HG02623 (cell line): ENCODE results near the gene MYO5A.
"Not testable (repeated sequence)": the region's sequence is repeated elsewhere in the genome, so short reads cannot be mapped to it uniquely, and the experiment has no call there.

ENCODE experiments used
- ATAC-seq: cut with Tn5 transposase; IDR thresholded peaks from one replicate; pipeline ENCODE4 v1.9.1; 2021; ENCODE audit warnings: moderate library complexity; ENCODE audit not compliant: unreplicated experiment

MYO5A gene

GRCh38 chr15:52424856-52425431 is 103.7 kb downstream of the MYO5A start:
- ATAC-seq: no peak

GRCh38 chr15:52423852-52424251 is 104.8 kb downstream of the MYO5A start:
- ATAC-seq: no peak

GRCh38 chr15:52422001-52422400 is 106.7 kb downstream of the MYO5A start:
- no peak for ATAC-seq

- no peak for ATAC-seq
Observed at GRCh38 chr15:52421029-52421428, 107.7 kb downstream of the MYO5A start.

GRCh38 chr15:52419494-52419893 is 109.2 kb downstream of the MYO5A start:
- ATAC-seq: no peak

- ATAC-seq: no peak
Observed at GRCh38 chr15:52417957-52418356, 110.7 kb downstream of the MYO5A start.

GRCh38 chr15:52417521-52417920 is 111.2 kb downstream of the MYO5A start:
- no peak for ATAC-seq

- ATAC-seq: not testable (repeated sequence)
Observed at GRCh38 chr15:52416566-52416965, 112.1 kb downstream of the MYO5A start.

- no peak for ATAC-seq
Observed at GRCh38 chr15:52415628-52416027, 113.1 kb downstream of the MYO5A start.

GRCh38 chr15:52414936-52415335 is 113.7 kb downstream of the MYO5A start:
- no peak for ATAC-seq

- ATAC-seq: no peak
Observed at GRCh38 chr15:52408823-52409222, 119.9 kb downstream of the MYO5A start.

- no peak for ATAC-seq
Observed at GRCh38 chr15:52407374-52407773, 121.3 kb downstream of the MYO5A start.

- no peak for ATAC-seq
Observed at GRCh38 chr15:52406601-52407000, 122.1 kb downstream of the MYO5A start.

- no peak for ATAC-seq
Observed at GRCh38 chr15:52405856-52406255, 122.8 kb downstream of the MYO5A start.

- no peak for ATAC-seq
Observed at GRCh38 chr15:52397118-52397517, 131.6 kb downstream of the MYO5A start.

GRCh38 chr15:52394118-52394517 is 134.6 kb downstream of the MYO5A start:
- ATAC-seq: no peak

- no peak for ATAC-seq
Observed at GRCh38 chr15:52392008-52392687, 136.5 kb downstream of the MYO5A start.

- no peak for ATAC-seq
Observed at GRCh38 chr15:52391069-52391468, 137.6 kb downstream of the MYO5A start.

- no peak for ATAC-seq
Observed at GRCh38 chr15:52385670-52386069, 143.0 kb downstream of the MYO5A start.

GRCh38 chr15:52383100-52383588 is 145.5 kb downstream of the MYO5A start:
- peak; percentile 27 for ATAC-seq

- peak; percentile 5 for ATAC-seq
Observed at GRCh38 chr15:52382647-52383046, 146.0 kb downstream of the MYO5A start.

- ATAC-seq: peak; percentile 67
Observed at GRCh38 chr15:52379395-52380106, 149.1 kb downstream of the MYO5A start.
